HG02588 (cell line): ENCODE measurements around the gene PNMA1.

ENCODE experiments used
- ATAC-seq: cut with Tn5 transposase; IDR thresholded peaks from one replicate; pipeline ENCODE4 v1.9.1; 2021; ENCODE audit warnings: mild to moderate bottlenecking, moderate library complexity; ENCODE audit not compliant: unreplicated experiment

PNMA1 gene

DNA sequence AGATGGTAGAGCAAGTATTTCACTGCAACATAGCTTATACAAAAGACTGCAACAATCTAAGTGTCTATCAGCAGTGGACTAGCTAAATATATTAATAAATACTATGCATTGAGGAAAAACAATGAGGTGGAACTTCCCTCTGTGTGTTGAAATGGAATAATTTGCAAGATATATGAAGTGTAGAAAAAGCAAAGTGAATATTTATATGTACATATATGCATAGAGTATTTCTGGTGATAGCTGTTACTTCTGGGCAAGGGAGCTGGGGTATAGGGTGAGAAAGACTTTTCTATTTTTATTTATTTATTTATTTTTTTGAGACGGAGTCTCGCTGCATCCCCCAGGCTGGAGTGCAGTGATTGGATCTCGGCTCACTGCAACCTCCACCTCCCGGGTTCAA, 35.5 kb downstream of the PNMA1 start:
- ATAC-seq: no peak

DNA sequence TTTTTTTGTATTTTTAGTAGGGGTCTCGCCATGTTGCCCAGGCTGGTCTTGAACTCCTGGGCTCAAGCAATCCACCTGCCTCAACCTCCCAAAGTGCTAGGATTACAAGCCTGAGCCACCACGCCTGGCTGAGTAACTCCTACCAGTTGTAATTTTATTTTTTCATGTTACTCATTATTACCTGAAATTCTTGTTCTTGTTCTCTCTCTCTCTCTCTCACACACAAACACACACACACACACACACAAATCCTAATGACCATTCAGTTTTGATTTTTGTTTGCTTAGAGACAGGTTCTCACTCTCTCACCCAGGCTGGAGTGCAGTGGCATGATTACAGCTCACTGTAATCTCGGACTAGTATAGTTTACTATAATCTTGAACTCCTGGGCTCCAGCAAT, 39.2 kb downstream of the PNMA1 start:
- no peak for ATAC-seq

DNA sequence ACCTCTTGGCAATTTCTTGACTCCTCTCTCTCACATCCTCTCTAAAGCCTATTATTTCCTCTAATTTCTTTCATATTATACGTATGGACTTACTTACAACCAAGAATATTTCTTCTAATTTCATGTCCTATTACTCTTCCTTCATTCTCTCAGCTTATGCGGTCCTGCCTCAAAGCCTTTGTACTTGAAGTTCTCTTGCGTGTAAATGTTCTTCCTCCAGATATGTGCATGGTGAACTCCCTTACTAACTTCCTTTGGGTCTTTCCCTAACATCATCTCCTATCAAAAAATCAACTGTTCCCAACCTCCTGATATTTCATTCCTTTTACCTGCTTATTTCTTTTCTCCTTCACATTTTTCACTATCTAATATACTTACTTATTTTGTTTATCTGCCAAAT, 46.3 kb downstream of the PNMA1 start:
- no peak for ATAC-seq

GRCh38 chr14:73666583-73666982, 47.6 kb downstream of the PNMA1 start:
- no peak for ATAC-seq

DNA sequence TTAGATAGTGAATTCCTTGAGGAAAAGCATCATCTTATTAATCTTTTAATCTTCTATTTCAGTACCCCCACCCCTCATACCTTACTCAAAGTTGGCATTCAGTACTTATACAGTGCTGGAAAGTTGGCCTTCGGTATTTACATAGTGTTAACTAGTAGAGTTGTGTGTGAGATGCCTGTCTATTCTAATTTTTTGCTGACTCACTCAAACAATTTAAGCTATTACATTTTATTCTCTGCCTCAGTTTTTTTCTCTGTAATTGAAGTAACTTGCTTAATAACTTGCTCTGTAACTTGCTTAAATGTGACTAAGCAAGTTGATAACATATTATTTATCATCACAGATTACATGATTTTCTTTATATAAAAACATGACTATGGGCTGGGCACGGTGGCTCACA, 49.1 kb downstream of the PNMA1 start:
- no peak for ATAC-seq

DNA sequence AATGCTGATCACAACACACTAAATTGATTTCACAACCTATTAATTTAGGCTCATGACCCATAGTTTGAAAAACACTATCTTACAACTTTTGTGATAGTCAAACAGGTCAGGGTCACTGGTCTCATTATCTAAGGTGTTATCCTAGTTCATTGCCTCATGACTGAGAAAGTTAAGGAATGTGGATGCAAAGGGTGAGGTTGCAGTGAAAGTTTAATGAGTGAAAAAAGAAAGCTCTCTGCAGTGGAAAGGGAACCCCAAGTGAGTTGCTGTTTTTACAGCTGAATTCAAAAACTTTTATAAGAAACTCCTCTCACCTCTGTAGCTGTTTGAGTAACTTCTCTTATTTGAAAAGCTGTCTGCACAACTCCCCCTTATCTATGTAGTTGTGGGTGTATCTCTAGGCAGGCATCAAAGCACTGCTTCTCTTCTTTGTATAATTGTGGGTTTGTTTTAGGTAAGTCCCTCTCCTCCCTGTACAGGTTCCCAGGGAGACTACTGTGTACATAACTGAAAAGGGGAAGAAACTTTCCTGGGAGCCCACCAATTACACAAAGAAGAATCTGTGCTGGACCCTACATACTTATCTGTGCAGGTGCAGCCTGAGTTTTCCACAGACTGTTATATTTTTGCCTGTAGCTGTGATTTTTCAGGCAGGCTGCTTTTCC, 50.5 kb downstream of the PNMA1 start:
- ATAC-seq: no peak

DNA sequence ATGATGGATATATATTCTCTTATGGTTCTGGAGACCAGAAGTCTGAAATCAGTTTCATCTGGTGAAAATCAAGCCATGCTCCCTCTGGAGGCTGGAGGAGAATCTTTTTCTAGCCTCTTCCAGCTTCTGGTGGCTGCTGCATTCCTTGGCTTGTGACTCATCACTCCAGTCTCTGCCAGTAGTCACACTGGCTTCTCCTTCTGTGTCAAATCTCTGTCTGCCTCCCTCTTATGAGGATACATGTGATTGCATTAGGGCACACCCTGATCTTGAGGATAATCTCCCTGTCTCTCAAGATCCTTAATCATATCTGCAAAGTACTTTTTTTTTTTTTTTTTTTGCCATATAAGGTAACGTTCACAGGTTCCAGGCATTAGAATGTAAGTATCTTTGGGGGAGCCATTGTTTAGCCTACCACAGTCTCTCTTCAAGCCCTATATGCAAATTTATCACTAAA, 51.7 kb downstream of the PNMA1 start:
- ATAC-seq: no peak

GRCh38 chr14:73661872-73662271, 52.3 kb downstream of the PNMA1 start:
- no peak for ATAC-seq
